Measurements from ENCODE around the gene PPFIA2.

GRCh38 chr12:81263072-81263471, 496.1 kb downstream of the PPFIA2 start:
- no peak for TF ChIP-seq POLR2A (IDR thresholded peaks at IDR 0.05; ENCODE audit: low read depth)
- no peak for TF ChIP-seq CTCF (IDR thresholded peaks at IDR 0.05)

All from esophagus muscularis mucosa (tissue), 3 donors.